SW480 (cell line): ENCODE data around the gene KLRD1.
"Not testable (repeated sequence)": the region's sequence is repeated elsewhere in the genome, so short reads cannot be mapped to it uniquely, and the experiment has no call there.

ENCODE experiments used
- DNase-seq: peaks from one replicate; pipeline ENCODE4 v3.0.0-alpha.2; 2016; ENCODE audit warnings: low spot score

Gene KLRD1, protein sequence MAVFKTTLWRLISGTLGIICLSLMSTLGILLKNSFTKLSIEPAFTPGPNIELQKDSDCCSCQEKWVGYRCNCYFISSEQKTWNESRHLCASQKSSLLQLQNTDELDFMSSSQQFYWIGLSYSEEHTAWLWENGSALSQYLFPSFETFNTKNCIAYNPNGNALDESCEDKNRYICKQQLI

GRCh38 chr12:10307630-10308029, at the start of gene KLRD1:
Gene KLRD1, plus strand, starts transcription at chr12:10307870. Its CDS starts 208 bp downstream, at chr12:10308078.
- no peak for DNase-seq

GRCh38 chr12:10260927-10261326, 46.7 kb upstream of the KLRD1 start:
- no peak for DNase-seq

DNA sequence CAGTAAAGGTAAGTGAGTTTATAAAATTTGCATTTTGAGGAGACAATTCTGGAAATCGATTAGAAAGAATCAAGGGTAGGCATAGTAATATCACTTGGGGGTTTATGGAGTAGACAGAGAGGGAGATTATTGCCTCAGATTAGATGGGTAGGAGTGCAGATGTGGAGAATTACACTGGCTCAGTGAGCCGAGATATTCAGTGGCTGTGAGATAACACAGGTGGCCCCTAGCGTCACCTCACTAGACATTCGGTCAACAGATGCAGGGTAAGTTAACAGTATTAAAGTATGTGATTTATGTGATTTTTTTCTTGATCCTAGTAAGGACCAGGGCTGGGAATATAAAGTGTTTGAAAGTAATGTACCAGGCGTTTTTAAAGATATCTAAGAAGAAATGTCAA, 39.6 kb upstream of the KLRD1 start:
- DNase-seq: no peak

GRCh38 chr12:10272467-10272866, 35.2 kb upstream of the KLRD1 start:
- no peak for DNase-seq

GRCh38 chr12:10276774-10277173, 30.9 kb upstream of the KLRD1 start:
- DNase-seq: no peak

- no peak for DNase-seq
Measured at GRCh38 chr12:10278104-10278503, 29.6 kb upstream of the KLRD1 start.

- DNase-seq: no peak
Measured at GRCh38 chr12:10279937-10280336, 27.7 kb upstream of the KLRD1 start.

GRCh38 chr12:10283027-10283426, 24.6 kb upstream of the KLRD1 start:
- no peak for DNase-seq

GRCh38 chr12:10285919-10286318, 21.8 kb upstream of the KLRD1 start:
- no peak for DNase-seq

GRCh38 chr12:10289005-10289754, 18.5 kb upstream of the KLRD1 start:
- no peak for DNase-seq

- DNase-seq: no peak
Measured at GRCh38 chr12:10291030-10291429, 16.6 kb upstream of the KLRD1 start.

- DNase-seq: no peak
Measured at GRCh38 chr12:10293151-10293550, 14.5 kb upstream of the KLRD1 start.

GRCh38 chr12:10293570-10294227, 14.0 kb upstream of the KLRD1 start:
- DNase-seq: no peak

- DNase-seq: no peak
Measured at GRCh38 chr12:10301103-10301502, 6.6 kb upstream of the KLRD1 start.

DNA sequence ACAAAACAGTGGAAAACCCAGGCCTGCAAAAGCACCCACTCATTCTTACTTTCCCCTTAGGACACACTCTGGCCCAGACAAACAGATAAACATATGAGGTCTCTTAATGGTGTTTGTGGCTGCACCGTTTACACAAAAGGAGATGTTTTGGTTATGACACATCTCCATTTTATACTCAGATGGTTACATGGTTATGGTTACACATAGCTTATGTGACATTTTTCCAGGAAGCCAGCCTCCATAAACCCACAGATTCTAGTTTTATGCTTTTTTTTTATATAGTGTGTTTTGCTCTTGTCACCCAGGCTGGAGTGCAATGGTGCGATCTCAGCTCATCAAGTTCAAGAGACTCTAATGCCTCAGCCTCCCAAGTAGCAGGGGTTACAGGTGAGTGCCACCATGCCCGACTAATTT, 3.5 kb upstream of the KLRD1 start:
- peak; percentile 81 for DNase-seq

GRCh38 chr12:10305411-10305810, 2.3 kb upstream of the KLRD1 start:
- DNase-seq: no peak

DNA sequence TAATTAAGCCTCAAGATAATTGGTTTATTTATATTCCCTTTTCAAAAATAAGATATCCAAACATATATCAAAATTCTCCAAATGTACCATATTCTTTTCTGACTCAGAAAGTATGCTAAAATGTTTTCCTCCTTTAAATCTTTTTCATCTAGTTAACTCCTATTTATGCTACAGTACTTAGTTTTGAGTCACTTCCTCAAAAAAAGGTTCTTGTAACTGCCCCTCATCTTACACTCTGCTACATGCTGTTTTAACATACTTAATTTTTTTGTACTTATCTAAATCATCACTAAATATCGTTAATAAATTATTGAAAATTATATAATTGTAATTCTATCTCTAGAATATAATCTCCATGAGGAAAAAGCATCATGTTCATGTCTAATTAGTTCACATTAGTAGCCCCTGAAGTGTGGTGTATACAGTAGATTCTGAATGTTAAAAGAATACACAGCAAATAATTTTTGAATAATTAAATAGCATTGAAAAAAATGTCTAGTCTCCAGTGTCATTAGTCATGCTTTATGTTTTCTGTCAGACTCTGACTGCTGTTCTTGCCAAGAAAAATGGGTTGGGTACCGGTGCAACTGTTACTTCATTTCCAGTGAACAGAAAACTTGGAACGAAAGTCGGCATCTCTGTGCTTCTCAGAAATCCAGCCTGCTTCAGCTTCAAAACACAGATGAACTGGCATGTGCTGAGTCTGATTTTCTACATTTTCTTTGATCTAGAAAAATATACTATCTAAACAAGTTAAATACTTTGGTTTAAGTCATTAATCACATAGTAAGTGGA, 3.5 kb downstream of the KLRD1 start:
- no peak for DNase-seq

- DNase-seq: no peak
Measured at GRCh38 chr12:10319388-10319787, 11.7 kb downstream of the KLRD1 start.

DNA sequence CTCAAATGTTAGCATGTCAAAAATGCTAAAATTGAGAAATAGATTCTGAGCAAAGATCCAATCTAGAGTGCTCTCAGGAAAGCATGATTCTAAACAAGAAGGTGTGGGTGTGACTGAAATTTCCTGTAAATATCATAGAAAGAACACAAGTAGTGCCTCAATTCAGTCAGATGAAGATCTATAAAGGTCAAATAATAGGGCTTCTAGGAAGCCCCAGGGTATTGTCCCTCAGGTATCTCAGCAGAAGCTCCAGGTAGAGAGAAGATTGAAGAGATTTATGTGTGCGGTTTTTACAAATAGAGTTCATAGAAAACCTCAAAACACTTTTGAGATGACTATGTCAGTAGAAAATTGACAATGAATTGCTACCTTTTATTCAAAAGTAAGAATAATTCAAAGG, 13.0 kb downstream of the KLRD1 start:
- DNase-seq: no peak

DNA sequence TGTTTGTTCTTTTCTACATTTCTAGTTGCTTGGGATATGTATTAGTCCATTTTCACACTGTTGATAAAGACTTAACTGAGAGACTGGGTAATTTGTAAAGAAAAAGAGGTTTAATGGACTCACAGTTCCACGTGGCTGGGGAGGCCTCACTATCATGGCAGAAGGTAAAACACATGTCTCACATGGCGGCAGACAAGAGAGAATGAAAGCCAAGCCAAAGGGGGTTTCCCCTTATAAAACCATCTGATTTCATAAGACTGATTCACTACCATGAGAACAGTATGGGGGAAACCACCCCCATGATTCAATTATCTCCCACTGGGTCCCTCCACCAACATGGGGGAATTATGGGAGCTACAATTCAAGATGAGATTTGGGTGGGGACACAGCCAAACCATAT, 21.0 kb downstream of the KLRD1 start:
- DNase-seq: not testable (repeated sequence)

DNA sequence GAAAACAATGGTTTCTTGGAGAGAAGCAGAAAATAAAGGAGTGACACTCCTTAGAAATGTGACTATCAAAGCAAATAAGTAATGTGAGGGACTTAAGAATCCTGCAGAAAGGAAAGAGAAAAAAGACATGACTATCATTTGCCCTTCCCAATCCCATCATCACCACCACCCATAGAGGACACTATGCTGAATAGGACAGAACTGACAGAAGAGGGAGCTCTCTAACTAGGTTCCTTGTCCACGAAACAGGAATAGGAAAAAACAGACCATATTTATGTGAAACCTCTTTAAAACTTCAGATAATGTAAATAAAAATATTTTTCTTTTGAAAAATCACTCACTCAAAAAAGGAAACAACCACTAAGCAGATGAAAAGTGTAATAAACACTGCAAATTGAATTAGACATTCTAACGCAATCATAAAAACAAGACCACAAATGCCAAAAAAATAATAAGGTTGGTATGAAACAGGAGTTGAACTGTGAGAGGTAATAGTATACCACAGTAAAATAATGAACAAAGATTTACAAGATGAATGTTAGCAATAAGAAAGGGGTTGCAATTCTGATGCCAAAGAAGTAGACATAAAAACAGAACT, 24.1 kb downstream of the KLRD1 start:
- peak; percentile 85 for DNase-seq

GRCh38 chr12:10336196-10336595, 28.5 kb downstream of the KLRD1 start:
- not testable (repeated sequence) for DNase-seq
